ENCODE measurements around the gene LECT2. TPM values are rescaled to one million over a fixed set of nuclear protein-coding genes. Genes with fewer than 3 reads are reported as not detected.

The LECT2 gene
- total RNA-seq, 4 donors from 2014 or later: not detected

DNA sequence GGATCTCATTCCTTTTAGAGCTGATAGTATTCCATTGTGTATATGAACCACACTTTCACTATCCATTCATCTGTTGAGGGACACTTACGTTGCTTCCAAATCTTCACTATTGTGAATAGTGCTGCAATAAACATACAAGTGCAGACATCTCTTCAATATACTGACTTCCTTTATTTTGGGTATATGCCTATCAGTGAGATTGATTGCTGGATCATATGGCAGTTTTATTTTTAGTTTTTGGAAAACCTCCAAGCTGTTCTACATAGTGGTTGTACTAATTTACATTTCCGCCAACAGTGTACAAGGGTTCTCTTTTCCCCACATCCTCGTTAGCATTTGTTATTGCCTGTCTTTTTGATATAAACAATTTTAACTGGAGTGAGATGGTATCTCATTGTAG is 33.8 kb upstream of the LECT2 start:
- no peak overlapping the region for H3K27ac ChIP-seq
- H3K4me1 ChIP-seq: peaks cover 0 to 9% of the 10 kb centered on the region in 2 donors
- intact Hi-C loops (cut with DNase I; ENCODE audit: low total_unique reads): no loop called here
- no peaks in the 10 kb centered on the region for H3K36me3 ChIP-seq
- TF ChIP-seq POLR2A (IDR thresholded peaks at IDR 0.05): no peak
- no peaks in the 10 kb centered on the region for H3K9me3 ChIP-seq
- H3K27me3 ChIP-seq: no peaks in the 10 kb centered on the region
- DNase-seq: no peak
- H3K4me3 ChIP-seq: no peak overlapping the region

DNA sequence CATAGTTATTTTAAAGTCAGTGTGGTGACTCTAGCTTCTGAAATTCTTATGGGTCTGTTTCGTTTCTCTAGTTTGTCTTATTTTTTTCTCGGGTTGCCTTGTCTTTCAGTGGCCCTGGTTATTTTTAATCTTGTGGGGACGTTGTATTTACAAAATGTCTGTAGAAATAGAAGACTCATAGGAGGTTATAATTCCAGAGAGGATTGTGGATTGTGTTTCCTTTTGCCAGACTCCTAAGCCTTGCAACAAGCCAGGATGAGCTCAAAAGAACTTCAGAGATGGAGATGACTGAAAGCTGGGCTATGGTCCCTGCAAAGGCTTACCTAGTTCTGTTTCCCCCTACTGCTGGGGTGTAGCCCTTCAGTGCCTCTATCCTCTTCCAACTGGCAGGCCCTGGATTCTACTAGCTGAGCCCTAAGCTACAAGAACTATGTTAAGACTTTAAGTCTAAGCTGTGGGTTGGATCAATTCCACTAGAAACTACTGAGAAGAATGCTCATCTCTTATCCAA is 32.2 kb upstream of the LECT2 start:
- TF ChIP-seq POLR2A (IDR thresholded peaks at IDR 0.05): no peak
- TF ChIP-seq, protein P1, sequence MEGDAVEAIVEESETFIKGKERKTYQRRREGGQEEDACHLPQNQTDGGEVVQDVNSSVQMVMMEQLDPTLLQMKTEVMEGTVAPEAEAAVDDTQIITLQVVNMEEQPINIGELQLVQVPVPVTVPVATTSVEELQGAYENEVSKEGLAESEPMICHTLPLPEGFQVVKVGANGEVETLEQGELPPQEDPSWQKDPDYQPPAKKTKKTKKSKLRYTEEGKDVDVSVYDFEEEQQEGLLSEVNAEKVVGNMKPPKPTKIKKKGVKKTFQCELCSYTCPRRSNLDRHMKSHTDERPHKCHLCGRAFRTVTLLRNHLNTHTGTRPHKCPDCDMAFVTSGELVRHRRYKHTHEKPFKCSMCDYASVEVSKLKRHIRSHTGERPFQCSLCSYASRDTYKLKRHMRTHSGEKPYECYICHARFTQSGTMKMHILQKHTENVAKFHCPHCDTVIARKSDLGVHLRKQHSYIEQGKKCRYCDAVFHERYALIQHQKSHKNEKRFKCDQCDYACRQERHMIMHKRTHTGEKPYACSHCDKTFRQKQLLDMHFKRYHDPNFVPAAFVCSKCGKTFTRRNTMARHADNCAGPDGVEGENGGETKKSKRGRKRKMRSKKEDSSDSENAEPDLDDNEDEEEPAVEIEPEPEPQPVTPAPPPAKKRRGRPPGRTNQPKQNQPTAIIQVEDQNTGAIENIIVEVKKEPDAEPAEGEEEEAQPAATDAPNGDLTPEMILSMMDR (IDR thresholded peaks at IDR 0.05): no peak
- Histone ChIP-seq H3K9me3 (no peaks in the 10 kb centered on the region), H3K27me3 (no peaks in the 10 kb centered on the region), H3K36me3 (no peaks in the 10 kb centered on the region), H3K4me1 (no peaks in the 10 kb centered on the region), H3K4me3 (no peak overlapping the region), H3K27ac (peak overlapping the region in 1 of 2 donors; percentile 3)
- no peak for DNase-seq
- intact Hi-C loops (cut with DNase I; ENCODE audit: low total_unique reads): no loop called here

DNA sequence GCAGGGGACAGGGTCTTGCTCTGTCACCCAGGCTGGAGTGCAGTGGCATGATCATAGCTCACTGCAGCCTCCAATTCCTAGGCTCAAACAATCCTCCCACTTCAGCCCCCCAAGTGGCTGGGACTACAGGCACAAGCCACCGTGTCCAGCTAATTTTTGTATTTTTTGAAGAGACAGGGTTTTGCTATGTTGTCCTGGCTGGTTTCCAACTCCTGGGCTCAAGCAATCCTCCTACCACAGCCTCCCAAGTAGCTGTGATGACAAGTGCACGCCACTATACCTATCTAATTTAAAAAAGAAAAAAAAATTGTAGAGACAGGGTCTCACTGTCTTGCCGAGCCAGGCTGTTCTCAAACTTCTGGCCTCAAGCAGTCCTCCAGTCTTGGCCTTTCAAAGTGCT is 31.6 kb upstream of the LECT2 start:
- TF ChIP-seq, protein P1 (IDR thresholded peaks at IDR 0.05): no peak
- TF ChIP-seq POLR2A (IDR thresholded peaks at IDR 0.05): no peak
- Histone ChIP-seq H3K27me3 (no peaks in the 10 kb centered on the region), H3K27ac (peak overlapping the region in 1 of 2 donors; percentile 3), H3K36me3 (no peaks in the 10 kb centered on the region), H3K4me3 (no peak overlapping the region), H3K9me3 (no peaks in the 10 kb centered on the region), H3K4me1 (no peaks in the 10 kb centered on the region)
- intact Hi-C loops (cut with DNase I; ENCODE audit: low total_unique reads): no loop called here
- DNase-seq: no peak

DNA sequence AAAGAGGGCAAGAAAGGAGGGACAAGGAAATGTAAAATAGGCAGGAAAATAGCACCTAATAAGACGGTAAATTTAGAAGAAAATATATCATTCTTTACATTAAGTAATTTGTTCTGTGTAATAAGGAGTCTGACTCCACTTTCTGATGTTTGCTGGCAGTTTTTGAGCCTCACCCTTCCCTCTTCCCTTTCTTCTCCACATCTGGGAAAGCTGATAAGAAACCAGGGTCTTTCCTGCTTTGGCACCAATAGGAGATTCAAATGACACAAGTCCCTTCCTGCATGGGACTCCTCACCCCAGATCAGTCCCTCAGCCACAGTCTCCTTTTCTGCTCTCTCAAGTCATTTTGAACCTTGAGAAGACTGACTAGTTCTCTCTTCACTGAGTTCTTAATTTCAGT is 31.2 kb upstream of the LECT2 start:
- H3K4me1 ChIP-seq: no peaks in the 10 kb centered on the region
- H3K9me3 ChIP-seq: no peaks in the 10 kb centered on the region
- TF ChIP-seq, protein P1 (IDR thresholded peaks at IDR 0.05): no peak
- no peak for TF ChIP-seq POLR2A (IDR thresholded peaks at IDR 0.05)
- no peak for DNase-seq
- H3K27ac ChIP-seq: no peak overlapping the region
- no peaks in the 10 kb centered on the region for H3K36me3 ChIP-seq
- H3K27me3 ChIP-seq: no peaks in the 10 kb centered on the region
- intact Hi-C loops (cut with DNase I; ENCODE audit: low total_unique reads): no loop called here
- no peak overlapping the region for H3K4me3 ChIP-seq

DNA sequence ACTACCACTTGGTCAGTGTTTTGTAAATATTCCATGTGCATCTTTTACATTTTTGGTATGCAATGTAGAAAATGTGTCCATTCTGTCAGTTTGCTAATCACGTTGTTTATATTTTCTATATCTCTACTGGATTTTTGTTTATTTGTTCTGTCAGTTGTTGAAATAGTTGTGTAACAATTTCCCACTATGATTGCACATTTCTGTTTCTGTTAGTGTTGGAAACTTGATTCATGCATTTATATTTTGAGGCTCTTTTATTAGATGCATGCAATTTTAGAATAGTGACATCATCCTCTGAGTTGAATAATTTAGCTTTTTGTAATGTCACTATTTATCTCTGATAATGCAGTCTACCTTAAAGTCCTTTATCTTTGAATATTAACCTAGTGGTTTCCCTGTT is 25.8 kb upstream of the LECT2 start:
- no peak for DNase-seq
- Histone ChIP-seq H3K4me1 (no peaks in the 10 kb centered on the region), H3K27ac (no peak overlapping the region), H3K36me3 (no peaks in the 10 kb centered on the region), H3K4me3 (no peak overlapping the region), H3K9me3 (no peaks in the 10 kb centered on the region), H3K27me3 (no peaks in the 10 kb centered on the region)
- intact Hi-C loops (cut with DNase I; ENCODE audit: low total_unique reads): no loop called here
- TF ChIP-seq, protein P1 (IDR thresholded peaks at IDR 0.05): no peak
- no peak for TF ChIP-seq POLR2A (IDR thresholded peaks at IDR 0.05)

DNA sequence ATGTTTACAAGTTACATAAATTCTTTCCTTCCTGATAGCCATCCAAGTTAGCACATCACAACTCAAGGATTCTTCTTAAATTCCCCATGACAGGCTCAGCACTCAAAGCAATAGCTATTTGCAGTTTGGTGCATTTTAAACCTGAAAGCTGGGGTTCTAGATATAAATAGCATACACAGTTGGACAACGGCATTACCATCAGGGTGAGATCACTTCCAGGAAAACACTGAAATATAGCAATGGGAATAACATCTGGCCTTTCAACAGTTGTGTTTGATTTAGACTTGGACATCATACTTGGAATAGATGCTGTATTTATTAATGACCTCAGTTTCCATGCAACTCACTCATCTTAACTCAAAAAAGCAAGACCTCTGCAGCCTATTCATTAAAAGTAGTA is 24.7 kb upstream of the LECT2 start:
- TF ChIP-seq, protein P1 (IDR thresholded peaks at IDR 0.05): no peak
- TF ChIP-seq POLR2A (IDR thresholded peaks at IDR 0.05): no peak
- H3K27me3 ChIP-seq: no peaks in the 10 kb centered on the region
- DNase-seq: no peak
- no peaks in the 10 kb centered on the region for H3K9me3 ChIP-seq
- H3K4me3 ChIP-seq: no peak overlapping the region
- intact Hi-C loops (cut with DNase I; ENCODE audit: low total_unique reads): no loop called here
- peak overlapping the region in 1 of 2 donors; percentile 22 for H3K27ac ChIP-seq
- H3K36me3 ChIP-seq: no peaks in the 10 kb centered on the region
- H3K4me1 ChIP-seq: no peaks in the 10 kb centered on the region
